ENCODE results near the gene ZNF532. TPM values are rescaled to one million over a fixed set of nuclear protein-coding genes. Genes with fewer than 3 reads are reported as not detected.

The ZNF532 gene
- total and polyA plus RNA-seq, 8 donors, result 5.7 to 21.2 (median 8.8) TPM

DNA sequence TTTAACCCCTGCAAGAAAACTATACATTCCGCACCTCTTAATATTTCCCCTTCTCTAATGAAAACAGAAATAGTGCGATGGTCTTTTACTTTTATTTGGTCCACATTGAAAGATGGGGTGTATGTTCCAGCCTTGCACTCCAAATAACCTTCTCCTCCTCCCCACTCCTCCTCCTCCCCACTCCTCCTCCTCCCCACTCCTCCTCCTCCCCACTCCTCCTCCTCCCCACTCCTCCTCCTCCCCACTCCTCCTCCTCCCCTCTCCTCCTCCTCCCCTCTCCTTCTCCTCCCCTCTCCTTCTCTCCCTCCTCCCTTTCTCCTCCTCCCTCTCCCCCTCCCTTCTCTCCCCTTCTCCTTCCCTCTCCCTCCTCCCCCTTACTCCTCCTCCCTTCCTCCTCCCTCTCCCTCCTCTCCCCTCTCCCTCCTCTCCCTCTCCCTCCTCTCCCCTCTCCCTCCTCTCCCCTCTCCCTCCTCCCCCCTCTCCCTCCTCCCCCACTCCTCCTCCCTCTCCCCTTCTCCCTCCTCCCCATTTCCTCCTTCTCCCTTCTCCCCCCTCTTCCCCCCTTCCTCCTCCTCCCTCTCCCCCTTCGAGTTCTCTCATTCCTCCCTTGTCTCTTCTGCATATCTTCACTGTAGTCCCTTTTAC, 70.4 kb downstream of the ZNF532 start:
- no peak for ATAC-seq
- no peaks in the 10 kb centered on the region for H3K27me3 ChIP-seq
- H3K4me3 ChIP-seq, result no peak overlapping the region
- H3K36me3 ChIP-seq, result no peaks in the 10 kb centered on the region
- DNase-seq, result no peak
- intact Hi-C loops (cut with DNase I), result no loop called here
- no peaks in the 10 kb centered on the region for H3K4me1 ChIP-seq
- 68 to 96% methylated on average over 2 to 3 of the region's 3 CpGs for WGBS, 2 donors
- FAIRE-seq, result no peak
- H3K27ac ChIP-seq, result no peak overlapping the region
- TF ChIP-seq, protein P1, sequence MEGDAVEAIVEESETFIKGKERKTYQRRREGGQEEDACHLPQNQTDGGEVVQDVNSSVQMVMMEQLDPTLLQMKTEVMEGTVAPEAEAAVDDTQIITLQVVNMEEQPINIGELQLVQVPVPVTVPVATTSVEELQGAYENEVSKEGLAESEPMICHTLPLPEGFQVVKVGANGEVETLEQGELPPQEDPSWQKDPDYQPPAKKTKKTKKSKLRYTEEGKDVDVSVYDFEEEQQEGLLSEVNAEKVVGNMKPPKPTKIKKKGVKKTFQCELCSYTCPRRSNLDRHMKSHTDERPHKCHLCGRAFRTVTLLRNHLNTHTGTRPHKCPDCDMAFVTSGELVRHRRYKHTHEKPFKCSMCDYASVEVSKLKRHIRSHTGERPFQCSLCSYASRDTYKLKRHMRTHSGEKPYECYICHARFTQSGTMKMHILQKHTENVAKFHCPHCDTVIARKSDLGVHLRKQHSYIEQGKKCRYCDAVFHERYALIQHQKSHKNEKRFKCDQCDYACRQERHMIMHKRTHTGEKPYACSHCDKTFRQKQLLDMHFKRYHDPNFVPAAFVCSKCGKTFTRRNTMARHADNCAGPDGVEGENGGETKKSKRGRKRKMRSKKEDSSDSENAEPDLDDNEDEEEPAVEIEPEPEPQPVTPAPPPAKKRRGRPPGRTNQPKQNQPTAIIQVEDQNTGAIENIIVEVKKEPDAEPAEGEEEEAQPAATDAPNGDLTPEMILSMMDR (IDR thresholded peaks at IDR 0.05), result no peak
- H3K9me3 ChIP-seq, result no peaks in the 10 kb centered on the region

DNA sequence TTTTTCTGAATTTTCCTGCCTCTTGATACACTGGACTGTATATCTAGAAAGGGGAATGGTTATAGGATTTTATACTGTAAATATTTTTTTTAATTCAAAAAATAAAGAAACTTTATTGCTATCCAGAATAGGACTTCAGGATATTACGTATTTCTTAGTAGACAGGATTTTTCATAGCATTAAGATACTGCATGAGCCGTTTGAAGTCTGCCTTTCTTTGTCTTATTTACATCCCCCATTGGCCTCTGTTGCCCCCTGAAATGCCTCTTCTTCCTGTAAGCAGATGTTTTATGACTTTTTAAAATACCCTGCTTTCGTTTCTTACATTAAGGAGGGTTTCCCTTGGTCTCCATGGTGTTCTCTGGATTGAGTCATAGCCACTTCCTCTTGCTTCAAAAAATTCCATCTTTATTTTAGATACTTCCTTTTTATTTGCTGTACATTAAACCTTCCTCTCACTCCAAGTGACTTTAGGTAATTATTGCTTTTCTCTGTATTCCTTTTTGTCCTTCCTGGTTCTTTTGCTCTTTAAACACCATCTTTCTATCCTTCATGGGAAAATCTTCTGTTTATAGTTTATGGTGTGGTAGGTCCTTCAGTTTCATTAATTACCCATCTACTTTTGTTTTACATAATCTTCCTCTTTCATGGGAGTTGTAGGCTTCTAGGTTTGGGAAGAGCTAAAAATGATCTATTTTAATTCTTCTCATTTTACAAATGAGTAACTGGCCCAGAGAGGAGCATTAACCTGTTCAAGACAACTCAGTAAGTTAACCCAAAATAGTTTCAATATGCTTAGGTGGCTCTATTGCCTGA, 72.6 kb downstream of the ZNF532 start:
- FAIRE-seq (no peak), ATAC-seq (peak in 1 of 4 donors; percentile 40), DNase-seq (no peak)
- H3K27me3 ChIP-seq, result no peaks in the 10 kb centered on the region
- H3K4me3 ChIP-seq, result no peak overlapping the region
- TF ChIP-seq, protein P1 (IDR thresholded peaks at IDR 0.05), result no peak
- no peaks in the 10 kb centered on the region for H3K4me1 ChIP-seq
- H3K27ac ChIP-seq, result no peak overlapping the region
- 65 to 71% methylated on average over 3 of the region's 3 CpGs for WGBS, 2 donors
- no peaks in the 10 kb centered on the region for H3K36me3 ChIP-seq
- intact Hi-C loops (cut with DNase I), result no loop called here
- no peaks in the 10 kb centered on the region for H3K9me3 ChIP-seq

DNA sequence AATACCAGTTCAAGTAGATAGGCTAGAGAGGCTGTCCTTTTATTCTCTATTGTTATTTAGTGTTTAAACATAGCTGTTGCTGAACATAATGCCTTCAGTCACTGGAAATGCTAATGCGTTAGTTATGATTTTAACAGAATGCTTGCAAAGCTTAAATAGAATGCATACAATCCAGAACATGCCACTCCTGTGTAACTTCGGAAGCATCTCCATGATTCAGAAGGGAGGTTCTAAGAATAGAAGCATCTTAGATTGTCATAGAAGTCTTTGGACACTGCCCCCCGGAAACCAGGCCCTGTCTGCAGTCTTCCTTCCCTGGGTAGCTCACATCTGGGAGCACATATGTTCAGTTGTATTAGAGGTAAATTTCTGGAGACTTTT, 73.2 kb downstream of the ZNF532 start:
- H3K27ac ChIP-seq, result no peak overlapping the region
- H3K4me3 ChIP-seq, result no peak overlapping the region
- H3K9me3 ChIP-seq, result no peaks in the 10 kb centered on the region
- FAIRE-seq (no peak), DNase-seq (no peak), ATAC-seq (no peak)
- H3K27me3 ChIP-seq, result no peaks in the 10 kb centered on the region
- TF ChIP-seq, protein P1 (IDR thresholded peaks at IDR 0.05), result no peak
- 79 to 81% methylated on average over 3 of the region's 3 CpGs for WGBS, 2 donors
- no peaks in the 10 kb centered on the region for H3K36me3 ChIP-seq
- intact Hi-C loops (cut with DNase I), result no loop called here
- H3K4me1 ChIP-seq, result peaks cover 0 to 6% (median 0%) of the 10 kb centered on the region in 3 donors

DNA sequence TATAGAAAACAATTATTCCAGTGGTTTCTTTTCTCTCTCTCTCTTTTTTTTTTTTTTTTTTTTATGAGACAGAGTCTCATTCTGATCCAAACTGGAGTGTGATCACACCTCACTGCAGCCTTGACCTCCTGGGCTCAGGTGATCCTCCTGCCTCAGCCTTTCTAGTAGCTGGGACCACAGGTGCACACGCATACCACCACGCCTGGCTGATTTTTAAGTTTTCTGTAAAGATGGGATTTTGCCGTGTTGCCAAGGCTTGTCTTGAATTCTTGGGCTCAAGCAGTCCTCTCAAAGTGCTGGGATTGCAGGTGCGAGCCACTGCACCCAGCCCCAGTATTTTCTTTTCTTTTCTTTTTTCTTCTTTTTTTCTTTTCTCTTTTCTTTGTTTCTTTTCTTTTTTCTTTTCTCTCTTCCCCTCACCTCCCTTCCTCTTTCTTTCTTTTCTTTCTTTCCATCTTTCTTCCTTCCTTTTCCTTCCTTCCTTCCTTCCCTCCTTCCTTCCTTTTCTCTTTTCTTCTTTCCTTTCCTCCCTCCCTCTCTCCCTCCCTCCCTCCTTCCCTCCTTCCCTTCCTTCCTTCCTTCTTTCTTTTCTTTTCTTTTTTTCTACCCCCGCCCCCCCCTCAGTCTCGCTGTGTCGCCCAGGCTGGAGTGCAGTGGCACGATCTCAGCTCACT, 76.9 kb downstream of the ZNF532 start:
- ATAC-seq (no peak), FAIRE-seq (no peak), DNase-seq (no peak)
- Histone ChIP-seq H3K27me3 (no peaks in the 10 kb centered on the region), H3K4me1 (peaks cover 0 to 9% (median 0%) of the 10 kb centered on the region in 3 donors), H3K4me3 (no peak overlapping the region), H3K36me3 (no peaks in the 10 kb centered on the region), H3K9me3 (no peaks in the 10 kb centered on the region), H3K27ac (no peak overlapping the region)
- TF ChIP-seq, protein P1 (IDR thresholded peaks at IDR 0.05), result no peak
- WGBS, 2 donors, result 94 to 96% methylated on average over 8 of the region's 8 CpGs
- intact Hi-C loops (cut with DNase I), result no loop called here
